HepG2 (cell line): ENCODE results near the gene PHF3. TPM values are rescaled to one million over a fixed set of nuclear protein-coding genes. Genes with fewer than 3 reads are reported as not detected.

Source experiments
- EP300 ChIP-seq, 3 experiments: sonication (generic) in 1 of 3; formaldehyde crosslinking in 1 of 3; IDR thresholded peaks; 2 replicates each; pipeline versions ENCODE4 v1.5.1 to v1.6.1; 2011 to 2020; ENCODE audit warnings: low read depth in 2 of 3, low read length in 2 of 3, borderline replicate concordance in 1 of 3, improper control_type of control experiment in 1 of 3, mild to moderate bottlenecking in 1 of 3, missing genetic modification reagents in 1 of 3, moderate library complexity in 1 of 3
- HNF4A ChIP-seq: sonication (generic); formaldehyde crosslinking; IDR thresholded peaks from 2 replicates; pipeline ENCODE4 v1.4.0; 2020; ENCODE audit warnings: missing genetic modification reagents
- NCOA1 ChIP-seq: sonication (generic); formaldehyde crosslinking; IDR thresholded peaks from 2 replicates; pipeline ENCODE4 v1.9.0; 2021; ENCODE audit warnings: missing genetic modification reagents
- REL ChIP-seq: sonication (generic); formaldehyde crosslinking; conservative IDR thresholded peaks from 2 replicates; pipeline ENCODE4 v1.8.0; 2022; ENCODE audit warnings: mild to moderate bottlenecking, missing genetic modification reagents, moderate library complexity
- SMAD9 ChIP-seq: sonication (generic); formaldehyde crosslinking; IDR thresholded peaks from 2 replicates; pipeline ENCODE4 v1.5.1; 2020; ENCODE audit warnings: mild to moderate bottlenecking, missing genetic modification reagents
- ZBTB26 ChIP-seq: IDR thresholded peaks from 2 replicates; pipeline ENCODE4 v1.6.1; 2016; ENCODE audit warnings: missing compliant biosample characterization, missing genetic modification reagents, borderline replicate concordance
- ZNF747 ChIP-seq: sonication (generic); formaldehyde crosslinking; IDR thresholded peaks from 2 replicates; pipeline ENCODE4 v1.8.1; 2023; ENCODE audit warnings: missing genetic modification reagents, mild to moderate bottlenecking, borderline replicate concordance
- ZNF891 ChIP-seq: sonication (generic); formaldehyde crosslinking; IDR thresholded peaks from 2 replicates; pipeline ENCODE4 v1.5.0; 2020; ENCODE audit warnings: mild to moderate bottlenecking, missing genetic modification reagents
- ZSCAN30 ChIP-seq: sonication (generic); formaldehyde crosslinking; IDR thresholded peaks from 2 replicates; pipeline ENCODE4 v1.5.0; 2020; ENCODE audit warnings: mild to moderate bottlenecking, missing genetic modification reagents
- polyA plus RNA-seq, 8 experiments: library from polyadenylated mRNA; depleted of rRNA in 3 of 8; stranded (reverse) in 7 of 8; unstranded in 1 of 8; fragments of >200 nt; fragmentation: Illumina TruSeq in 4 of 8; extraction: Trizol in 4 of 8; gene quantifications; 2 replicates each; pipeline versions ENCODE4 v1.2.1 to v1.2.3, GENCODE V29; 2011 to 2016; ENCODE audit warnings: low read depth in 4 of 8, missing spikeins in 1 of 8, mixed read lengths in 1 of 8; ENCODE audit not compliant: insufficient read depth in 1 of 8
- total RNA-seq, 5 experiments: library from RNA; depleted of rRNA; stranded (reverse); fragments of >200 nt; fragmentation: Illumina TruSeq; extraction: Trizol; gene quantifications; 2 replicates each; pipeline ENCODE4 v1.2.3, GENCODE V29; 2016; ENCODE audit warnings: low read depth in 1 of 5
- TF ChIP-seq, protein P1 (sequence below): sonication (generic); formaldehyde crosslinking; IDR thresholded peaks from 2 replicates; pipeline ENCODE4 v1.5.0; 2020; ENCODE audit warnings: mild to moderate bottlenecking, missing genetic modification reagents, borderline replicate concordance
- TF ChIP-seq, protein P2 (sequence below): sonication (generic); formaldehyde crosslinking; IDR thresholded peaks from 2 replicates; pipeline ENCODE4 v1.4.0; 2020; ENCODE audit warnings: missing genetic modification reagents
- TF ChIP-seq, protein P3 (sequence below): sonication (generic); formaldehyde crosslinking; IDR thresholded peaks from 2 replicates; pipeline ENCODE4 v1.8.1; 2023; ENCODE audit warnings: mild to moderate bottlenecking, inconsistent platforms, moderate library complexity, missing genetic modification reagents, borderline replicate concordance

The PHF3 gene
- total and polyA plus RNA-seq, 2 of the 13 experiments (the other 11 are each of a cell fraction or from before 2014, with no cell fraction given), result 19.8 to 70.4 TPM

DNA sequence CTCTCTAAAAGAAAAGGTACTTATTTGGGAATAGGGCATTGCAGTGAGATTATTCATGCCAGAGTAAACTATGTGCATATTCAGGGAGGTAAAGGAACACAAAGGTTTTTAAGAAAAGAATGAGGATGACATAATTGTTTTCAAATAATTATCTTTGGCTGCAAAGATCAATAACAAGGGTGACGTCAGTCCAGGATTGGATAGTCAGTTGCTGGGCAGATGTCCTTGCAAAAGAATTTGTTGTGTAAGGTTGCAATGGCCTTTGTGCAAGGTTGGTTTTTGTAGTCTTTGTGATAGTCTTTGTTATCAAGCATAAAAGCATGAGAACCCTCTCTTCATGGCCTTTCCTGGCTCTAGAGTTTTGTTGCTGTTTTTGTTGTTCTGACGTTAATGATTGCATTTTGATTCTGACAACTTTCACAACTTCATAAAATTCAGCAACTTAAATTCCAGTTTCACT, 45.6 kb upstream of the PHF3 start (continued):
- TF ChIP-seq ZSCAN30 (CRISPR knock-in tag) (no peak), EP300 (IDR thresholded peaks at IDR 0.05; ENCODE audit: low read depth in 2 of 2, low read length in 2 of 2) (peak in 1 of 2 experiments; percentile 94; a peak in 2 of 4 replicates), EP300 (CRISPR knock-in tag; IDR thresholded peaks at IDR 0.05; ENCODE audit: borderline replicate concordance) (peak; percentile 70; the same call in 1 of the 2 replicates), HNF4A (CRISPR knock-in tag) (peak; percentile 62), SMAD9 (CRISPR knock-in tag) (no peak), ZNF891 (CRISPR knock-in tag) (no peak), ZNF747 (CRISPR knock-in tag) (0 out of 2 replicates have a peak, but pooled peaks have one; percentile 27), ZBTB26 (no peak), REL (CRISPR knock-in tag) (no peak), NCOA1 (CRISPR knock-in tag) (0 out of 2 replicates have a peak, but pooled peaks have one; percentile 30)
- TF ChIP-seq, protein P1, sequence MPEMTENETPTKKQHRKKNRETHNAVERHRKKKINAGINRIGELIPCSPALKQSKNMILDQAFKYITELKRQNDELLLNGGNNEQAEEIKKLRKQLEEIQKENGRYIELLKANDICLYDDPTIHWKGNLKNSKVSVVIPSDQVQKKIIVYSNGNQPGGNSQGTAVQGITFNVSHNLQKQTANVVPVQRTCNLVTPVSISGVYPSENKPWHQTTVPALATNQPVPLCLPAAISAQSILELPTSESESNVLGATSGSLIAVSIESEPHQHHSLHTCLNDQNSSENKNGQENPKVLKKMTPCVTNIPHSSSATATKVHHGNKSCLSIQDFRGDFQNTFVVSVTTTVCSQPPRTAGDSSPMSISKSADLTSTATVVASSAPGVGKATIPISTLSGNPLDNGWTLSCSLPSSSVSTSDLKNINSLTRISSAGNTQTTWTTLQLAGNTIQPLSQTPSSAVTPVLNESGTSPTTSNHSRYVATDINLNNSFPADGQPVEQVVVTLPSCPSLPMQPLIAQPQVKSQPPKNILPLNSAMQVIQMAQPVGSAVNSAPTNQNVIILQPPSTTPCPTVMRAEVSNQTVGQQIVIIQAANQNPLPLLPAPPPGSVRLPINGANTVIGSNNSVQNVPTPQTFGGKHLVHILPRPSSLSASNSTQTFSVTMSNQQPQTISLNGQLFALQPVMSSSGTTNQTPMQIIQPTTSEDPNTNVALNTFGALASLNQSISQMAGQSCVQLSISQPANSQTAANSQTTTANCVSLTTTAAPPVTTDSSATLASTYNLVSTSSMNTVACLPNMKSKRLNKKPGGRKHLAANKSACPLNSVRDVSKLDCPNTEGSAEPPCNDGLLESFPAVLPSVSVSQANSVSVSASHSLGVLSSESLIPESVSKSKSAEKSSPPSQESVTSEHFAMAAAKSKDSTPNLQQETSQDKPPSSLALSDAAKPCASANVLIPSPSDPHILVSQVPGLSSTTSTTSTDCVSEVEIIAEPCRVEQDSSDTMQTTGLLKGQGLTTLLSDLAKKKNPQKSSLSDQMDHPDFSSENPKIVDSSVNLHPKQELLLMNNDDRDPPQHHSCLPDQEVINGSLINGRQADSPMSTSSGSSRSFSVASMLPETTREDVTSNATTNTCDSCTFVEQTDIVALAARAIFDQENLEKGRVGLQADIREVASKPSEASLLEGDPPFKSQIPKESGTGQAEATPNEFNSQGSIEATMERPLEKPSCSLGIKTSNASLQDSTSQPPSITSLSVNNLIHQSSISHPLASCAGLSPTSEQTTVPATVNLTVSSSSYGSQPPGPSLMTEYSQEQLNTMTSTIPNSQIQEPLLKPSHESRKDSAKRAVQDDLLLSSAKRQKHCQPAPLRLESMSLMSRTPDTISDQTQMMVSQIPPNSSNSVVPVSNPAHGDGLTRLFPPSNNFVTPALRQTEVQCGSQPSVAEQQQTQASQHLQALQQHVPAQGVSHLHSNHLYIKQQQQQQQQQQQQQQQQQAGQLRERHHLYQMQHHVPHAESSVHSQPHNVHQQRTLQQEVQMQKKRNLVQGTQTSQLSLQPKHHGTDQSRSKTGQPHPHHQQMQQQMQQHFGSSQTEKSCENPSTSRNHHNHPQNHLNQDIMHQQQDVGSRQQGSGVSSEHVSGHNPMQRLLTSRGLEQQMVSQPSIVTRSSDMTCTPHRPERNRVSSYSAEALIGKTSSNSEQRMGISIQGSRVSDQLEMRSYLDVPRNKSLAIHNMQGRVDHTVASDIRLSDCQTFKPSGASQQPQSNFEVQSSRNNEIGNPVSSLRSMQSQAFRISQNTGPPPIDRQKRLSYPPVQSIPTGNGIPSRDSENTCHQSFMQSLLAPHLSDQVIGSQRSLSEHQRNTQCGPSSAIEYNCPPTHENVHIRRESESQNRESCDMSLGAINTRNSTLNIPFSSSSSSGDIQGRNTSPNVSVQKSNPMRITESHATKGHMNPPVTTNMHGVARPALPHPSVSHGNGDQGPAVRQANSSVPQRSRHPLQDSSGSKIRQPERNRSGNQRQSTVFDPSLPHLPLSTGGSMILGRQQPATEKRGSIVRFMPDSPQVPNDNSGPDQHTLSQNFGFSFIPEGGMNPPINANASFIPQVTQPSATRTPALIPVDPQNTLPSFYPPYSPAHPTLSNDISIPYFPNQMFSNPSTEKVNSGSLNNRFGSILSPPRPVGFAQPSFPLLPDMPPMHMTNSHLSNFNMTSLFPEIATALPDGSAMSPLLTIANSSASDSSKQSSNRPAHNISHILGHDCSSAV (CRISPR knock-in tag), result no peak
- TF ChIP-seq, protein P2, sequence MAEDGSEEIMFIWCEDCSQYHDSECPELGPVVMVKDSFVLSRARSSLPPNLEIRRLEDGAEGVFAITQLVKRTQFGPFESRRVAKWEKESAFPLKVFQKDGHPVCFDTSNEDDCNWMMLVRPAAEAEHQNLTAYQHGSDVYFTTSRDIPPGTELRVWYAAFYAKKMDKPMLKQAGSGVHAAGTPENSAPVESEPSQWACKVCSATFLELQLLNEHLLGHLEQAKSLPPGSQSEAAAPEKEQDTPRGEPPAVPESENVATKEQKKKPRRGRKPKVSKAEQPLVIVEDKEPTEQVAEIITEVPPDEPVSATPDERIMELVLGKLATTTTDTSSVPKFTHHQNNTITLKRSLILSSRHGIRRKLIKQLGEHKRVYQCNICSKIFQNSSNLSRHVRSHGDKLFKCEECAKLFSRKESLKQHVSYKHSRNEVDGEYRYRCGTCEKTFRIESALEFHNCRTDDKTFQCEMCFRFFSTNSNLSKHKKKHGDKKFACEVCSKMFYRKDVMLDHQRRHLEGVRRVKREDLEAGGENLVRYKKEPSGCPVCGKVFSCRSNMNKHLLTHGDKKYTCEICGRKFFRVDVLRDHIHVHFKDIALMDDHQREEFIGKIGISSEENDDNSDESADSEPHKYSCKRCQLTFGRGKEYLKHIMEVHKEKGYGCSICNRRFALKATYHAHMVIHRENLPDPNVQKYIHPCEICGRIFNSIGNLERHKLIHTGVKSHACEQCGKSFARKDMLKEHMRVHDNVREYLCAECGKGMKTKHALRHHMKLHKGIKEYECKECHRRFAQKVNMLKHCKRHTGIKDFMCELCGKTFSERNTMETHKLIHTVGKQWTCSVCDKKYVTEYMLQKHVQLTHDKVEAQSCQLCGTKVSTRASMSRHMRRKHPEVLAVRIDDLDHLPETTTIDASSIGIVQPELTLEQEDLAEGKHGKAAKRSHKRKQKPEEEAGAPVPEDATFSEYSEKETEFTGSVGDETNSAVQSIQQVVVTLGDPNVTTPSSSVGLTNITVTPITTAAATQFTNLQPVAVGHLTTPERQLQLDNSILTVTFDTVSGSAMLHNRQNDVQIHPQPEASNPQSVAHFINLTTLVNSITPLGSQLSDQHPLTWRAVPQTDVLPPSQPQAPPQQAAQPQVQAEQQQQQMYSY (CRISPR knock-in tag), result no peak
- TF ChIP-seq, protein P3, sequence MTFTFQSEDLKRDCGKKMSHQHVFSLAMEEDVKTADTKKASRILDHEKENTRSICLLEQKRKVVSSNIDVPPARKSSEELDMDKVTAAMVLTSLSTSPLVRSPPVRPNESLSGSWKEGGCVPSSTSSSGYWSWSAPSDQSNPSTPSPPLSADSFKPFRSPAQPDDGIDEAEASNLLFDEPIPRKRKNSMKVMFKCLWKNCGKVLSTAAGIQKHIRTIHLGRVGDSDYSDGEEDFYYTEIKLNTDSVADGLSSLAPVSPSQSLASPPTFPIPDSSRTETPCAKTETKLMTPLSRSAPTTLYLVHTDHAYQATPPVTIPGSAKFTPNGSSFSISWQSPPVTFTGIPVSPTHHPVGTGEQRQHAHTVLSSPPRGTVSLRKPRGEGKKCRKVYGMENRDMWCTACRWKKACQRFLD (CRISPR knock-in tag), result no peak
